Stimulated activated CD8-positive, alpha-beta memory T cell treated with anti-CD3 and anti-CD28 coated beads, Interleukin-15, amount 100 ng/mL, for 1 hour (primary cell): ENCODE measurements around the gene RHBDL2.
"Not testable (repeated sequence)": the region's sequence is repeated elsewhere in the genome, so short reads cannot be mapped to it uniquely, and the experiment has no call there.

ENCODE experiments used
- DNase-seq: peaks from one replicate; pipeline ENCODE4 v3.0.0-alpha.2; 2020; ENCODE audit warnings: low read depth

The RHBDL2 gene

DNA sequence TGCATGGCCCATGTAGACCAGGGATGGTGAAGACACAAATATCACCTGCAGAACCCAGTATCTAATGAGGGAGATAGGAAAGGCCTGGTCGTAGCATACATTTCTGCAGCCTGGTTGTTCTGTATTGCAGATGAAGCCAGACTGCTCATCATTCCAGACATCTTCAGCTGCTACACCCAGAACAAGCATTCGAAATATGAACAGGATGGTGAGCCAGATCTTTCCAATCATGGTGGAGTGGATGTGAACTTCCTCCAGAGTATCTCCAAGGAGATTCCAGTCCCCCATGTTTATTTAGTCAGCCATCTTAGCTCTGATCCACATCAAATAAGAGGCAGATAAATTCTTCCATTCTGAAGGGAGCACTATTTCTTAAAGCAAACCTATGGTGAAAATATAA is 65.8 kb downstream of the RHBDL2 start:
- DNase-seq: no peak

DNA sequence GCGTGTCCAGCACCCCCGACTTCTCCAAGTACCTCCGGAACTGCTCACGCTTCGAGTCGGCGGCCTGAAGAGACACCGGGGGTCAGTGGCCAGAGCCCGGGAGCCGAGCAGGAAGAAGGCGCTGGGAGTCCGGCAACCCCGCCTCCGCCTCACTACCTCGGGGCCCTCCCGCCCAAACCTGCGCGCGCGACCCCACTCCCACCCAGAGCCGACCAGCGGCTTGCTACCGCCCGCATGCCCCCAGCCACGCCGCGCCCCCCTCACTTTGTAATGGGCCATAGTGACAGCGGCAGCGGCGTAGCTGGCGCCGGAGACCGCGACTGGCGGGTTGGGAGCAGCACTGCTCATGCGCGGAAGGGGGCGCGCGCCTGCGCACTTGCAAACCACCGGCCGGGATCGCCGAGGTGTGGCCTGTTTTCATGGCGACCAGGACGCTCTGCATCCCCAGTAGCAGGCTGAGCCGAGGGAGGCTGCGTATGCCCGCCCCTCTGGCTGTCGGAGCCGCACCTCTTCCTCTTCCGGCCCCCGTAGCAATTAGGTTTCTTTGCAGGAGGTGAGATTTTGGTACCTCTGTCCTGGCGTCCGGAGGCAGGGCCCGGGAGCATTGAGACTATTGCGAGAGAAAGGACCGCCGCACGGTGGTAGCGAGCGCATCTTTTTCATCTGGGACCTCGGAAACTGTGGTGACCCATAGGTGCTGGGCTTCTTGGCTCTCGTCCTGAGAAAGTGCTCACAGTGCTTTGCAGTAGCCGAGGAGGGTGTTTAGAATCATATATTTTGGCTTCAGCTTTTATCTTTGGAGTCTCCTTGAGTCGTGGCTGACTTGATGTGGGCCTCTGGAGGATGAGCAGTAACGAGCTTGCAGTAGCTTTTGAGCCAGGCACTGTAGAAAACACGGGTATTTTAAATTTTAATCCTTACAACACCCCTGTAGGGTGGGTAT is 68.3 kb downstream of the RHBDL2 start, which contains the start of gene MYCBP:
MYCBP (minus strand) TSS at position 322 of the 943 bp plus-strand sequence; CDS start at position 279, 43 bp downstream.
- peak; percentile 89 for DNase-seq

DNA sequence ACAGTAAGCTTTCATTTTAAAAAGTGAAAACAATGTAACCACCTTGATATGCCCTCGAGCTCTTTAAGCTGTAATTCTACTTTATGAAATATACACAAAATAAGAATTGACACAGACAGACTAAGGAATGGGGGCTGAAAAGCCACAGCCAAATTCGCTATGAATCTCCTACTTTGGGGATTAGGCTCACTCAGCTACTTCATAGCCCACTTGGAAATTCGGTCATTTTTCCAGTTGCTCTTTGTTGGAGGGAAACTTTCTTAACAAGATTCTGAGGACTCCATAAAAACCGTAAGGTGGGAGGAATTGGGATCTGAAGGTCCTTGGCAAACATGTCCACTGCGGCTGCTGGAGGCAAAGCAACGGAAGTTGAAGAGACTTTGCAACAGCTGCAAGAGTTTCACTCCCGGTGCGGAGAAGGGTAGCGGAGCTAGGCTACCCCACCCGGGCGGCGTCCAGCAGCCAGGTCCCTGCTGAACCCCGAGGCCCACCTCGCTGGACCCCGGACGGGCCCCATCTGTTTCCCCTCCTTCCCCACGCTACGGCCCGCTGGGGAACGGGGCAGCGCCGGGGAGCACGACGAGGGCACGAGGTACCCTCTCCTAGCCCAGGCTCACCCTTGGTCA is 69.1 kb downstream of the RHBDL2 start:
- no peak for DNase-seq

DNA sequence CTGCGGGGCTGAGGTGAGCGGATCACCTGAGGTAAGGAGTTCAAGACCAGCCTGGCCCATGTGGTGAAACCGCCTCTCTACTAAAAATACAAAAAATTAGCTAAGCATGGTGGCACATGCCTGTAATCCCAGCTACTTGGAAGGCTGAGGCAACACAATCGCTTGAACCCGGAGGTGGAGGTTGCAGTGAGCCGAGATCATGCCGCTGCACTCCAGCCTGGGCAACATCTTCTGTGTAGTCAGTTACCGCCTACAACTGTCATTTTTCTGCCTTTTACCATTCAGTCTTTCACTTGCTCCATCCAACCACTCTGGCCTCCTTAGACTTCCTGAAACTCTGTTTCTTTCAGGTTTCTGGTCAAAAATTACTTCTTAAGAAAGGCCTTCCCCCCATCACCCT is 70.6 kb downstream of the RHBDL2 start:
- no peak for DNase-seq

DNA sequence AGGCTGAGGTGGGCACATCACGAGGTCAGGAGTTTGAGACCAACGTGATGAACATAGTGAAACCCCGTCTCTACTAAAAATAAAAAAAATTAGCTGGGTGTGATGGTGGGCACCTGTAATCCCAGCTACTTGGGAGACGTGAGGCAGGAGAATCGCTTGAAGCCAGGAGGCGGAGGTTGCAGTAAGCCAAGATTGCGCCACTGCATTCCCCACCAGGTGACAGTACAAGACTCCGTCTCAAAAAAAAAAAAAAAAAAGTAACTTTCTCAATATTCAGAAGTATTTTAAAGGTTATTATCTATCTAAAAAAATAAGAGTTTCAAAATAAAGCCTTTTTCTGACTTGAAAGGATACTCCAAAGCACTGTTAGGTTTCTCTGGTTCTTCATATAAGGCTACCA is 74.4 kb downstream of the RHBDL2 start:
- DNase-seq: no peak

DNA sequence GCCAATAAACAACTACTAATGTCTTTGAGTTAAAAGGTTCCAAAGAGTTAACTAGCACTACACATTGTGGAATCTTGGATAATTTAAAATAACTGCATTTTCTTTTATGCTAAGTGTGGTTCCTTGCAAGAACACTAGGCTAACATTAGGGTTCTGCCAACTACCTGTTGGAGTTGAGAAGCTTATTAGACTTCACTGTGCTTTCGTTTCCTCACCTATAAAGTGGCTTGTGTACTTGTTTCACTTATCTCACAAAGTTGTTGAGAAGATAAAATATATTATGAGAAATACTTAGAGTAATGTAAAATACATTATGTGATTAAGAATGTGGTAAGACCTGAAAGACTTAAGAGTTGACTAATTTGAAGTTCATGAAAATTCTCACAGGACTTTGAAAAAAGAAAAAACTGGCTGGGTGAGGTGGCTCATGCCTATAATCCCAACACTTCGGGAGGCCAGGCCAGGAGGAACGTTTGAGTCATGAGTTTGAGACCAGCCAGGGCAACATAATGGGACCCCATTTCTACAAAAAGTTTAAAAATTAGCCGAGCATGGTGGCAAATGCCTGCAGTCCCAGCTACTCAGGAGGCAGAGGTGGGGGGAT is 76.4 kb downstream of the RHBDL2 start:
- DNase-seq: no peak

DNA sequence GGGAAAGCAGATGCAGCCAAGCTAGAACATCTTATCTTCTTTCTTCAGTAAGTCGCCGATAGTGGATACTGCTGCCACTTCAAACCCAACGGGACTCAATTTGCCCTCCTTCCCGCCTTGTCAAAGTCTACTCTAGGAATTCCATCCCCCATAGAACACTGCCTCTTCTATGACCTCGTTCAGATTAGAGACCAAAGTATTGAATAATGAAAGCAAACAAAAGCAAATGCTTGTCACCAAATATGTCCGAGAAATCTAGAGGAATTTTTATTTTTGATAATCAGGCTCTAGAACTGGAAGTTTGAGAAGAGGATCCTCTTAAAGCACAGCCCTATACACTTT is 81.2 kb downstream of the RHBDL2 start:
- no peak for DNase-seq

DNA sequence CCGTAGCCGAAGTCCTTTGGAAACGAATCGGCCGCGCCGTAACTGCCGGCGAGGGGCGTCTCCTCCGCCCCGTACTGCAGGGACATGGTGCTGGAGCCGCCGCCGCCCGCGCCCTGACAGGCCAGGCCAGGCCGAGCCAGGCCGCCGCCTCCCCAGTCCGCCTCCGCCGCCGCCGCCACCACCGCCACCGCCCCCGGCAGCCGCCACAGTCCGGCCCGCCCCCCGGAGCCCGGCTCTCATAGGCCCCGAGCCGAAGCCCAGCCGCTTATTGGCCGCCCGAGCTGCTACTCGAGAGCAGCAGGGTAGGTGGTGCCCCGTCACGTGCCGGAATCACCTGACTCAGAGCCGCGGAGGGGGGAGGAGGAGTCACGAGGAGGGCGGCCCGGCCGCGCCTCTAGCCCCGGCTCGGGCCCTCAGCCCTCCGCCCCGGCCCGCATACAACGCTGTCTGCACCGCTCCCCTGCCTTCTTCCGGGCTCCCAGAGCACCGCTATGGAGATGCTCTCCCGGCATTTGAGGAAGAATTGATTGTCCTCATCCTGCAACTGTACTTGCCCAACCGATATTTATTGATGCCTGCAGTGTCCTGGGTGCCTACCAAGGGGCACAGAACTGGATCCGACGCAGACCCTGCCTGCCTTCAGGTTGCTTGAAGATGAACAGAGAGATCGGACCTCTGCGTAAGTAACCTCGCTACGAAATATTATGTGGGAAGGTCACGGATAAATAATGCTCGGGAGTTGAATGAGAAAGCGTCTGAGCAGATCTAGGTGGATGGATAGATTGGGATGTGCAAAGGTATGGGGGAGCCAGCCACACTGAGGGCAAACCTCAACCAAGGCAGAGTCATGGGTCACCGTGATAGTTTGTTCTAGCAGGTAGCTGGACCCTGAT is 81.8 kb downstream of the RHBDL2 start, which contains the start of gene RRAGC:
RRAGC (minus strand) TSS at position 212 of the 893 bp plus-strand sequence; CDS start at position 86, 126 bp downstream.
- peak; percentile 97 for DNase-seq

DNA sequence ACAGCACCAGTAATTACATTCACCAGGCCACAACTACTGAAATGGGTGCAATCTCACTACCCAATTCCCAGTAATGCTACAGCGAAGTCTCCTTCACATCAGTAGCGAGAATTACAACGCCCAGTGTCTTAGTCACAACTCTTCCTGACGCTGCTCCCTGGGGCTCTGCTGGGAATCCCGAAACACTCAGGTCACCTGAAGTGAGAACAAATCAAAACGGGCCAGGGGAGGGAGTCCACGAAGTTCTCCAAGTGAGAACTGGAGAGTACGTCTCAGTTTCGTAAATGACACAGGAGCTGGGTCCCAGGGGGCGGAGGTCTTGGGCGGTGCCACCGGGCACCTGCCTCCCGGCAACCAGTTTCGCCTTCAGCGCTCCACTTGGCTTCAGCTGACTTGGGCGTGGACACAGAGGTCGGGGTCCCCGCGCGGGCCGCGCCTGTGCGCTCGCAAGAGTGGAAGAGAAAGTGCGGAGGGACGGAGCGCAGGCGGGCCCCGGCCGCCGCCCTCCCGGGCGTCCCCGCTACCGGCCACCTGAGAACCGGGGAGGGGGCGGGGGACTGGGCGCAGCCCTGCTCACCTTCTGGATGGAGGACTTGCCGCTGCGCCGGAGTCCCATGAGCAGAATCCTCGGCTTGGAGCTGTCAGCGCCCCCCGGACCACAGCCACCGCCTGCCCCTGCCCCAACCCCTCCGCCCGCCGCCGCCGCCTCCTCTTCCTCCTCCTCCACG is 82.6 kb downstream of the RHBDL2 start:
- peak; percentile 11 for DNase-seq

DNA sequence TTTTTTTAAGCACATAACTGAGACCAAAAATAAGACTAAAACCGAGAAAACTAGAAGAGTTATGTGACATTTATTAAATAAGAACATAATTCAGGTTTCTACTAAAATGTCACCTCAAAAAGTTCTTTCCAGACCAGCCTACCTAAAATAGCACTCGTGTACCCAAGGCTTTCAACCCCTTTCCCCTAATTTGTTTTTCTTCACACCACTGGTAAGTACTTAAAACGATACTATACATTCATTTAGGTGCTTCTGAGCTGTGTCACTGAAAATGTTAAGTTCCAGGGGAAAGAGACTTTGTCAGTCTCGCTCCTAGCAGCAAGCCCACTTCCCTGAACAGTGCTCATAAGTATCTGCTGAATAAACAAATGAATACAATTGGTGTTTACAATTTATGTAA is 88.8 kb downstream of the RHBDL2 start:
- DNase-seq: no peak

DNA sequence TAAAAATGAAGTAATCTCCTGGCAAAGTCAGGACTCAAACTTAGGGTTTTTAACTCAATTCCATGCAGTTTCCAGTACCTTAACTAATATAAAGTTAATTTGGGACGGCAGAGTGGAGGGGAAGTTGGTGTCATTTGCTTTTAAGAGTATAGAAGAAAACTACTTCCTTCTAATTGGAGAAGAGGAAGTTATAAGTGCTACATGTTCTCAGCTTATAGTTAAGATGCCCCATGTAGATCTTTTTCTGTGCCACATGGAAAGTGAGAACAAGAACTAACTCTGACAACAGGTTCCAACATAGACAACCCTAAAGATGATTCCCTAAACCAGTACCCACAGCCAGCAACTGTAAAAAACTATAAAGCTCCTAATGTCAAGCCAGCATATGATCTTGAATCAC is 93.6 kb downstream of the RHBDL2 start:
- no peak for DNase-seq

DNA sequence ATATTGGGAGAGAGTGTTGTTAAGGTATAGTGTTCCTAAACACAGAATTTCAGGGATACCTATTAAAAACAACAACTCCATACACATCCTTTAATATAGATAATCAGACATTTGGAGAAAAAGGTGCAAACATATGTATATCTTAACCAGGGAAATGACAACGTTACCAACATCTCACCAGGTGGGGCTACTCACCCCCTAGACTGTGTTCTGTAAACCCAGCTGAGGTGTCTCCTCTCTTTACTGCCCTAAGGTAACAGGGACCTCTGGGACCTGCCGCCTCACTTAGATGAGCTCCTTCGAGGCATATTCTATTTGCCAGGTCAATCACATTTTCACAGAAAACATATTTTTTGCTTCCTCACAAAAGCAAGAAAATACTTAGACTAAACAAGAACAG is 95.4 kb downstream of the RHBDL2 start:
- no peak for DNase-seq

DNA sequence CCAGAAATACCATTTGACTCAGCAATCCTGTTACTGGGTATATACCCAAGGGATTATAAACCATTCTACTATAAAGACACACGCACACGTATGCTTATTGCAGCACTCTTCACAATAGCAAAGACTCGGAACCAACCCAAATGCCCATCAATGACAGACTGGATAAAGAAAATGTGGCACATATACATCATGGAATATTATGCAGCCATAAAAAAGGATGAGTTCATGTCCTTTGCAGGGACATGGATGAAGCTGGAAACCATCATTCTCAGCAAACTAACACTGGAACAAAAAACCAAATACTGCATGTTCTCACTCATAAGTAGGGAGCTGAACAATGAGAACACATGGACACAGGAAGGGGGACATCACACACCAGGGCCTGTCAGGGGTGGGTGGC is 96.5 kb downstream of the RHBDL2 start:
- DNase-seq: not testable (repeated sequence)

DNA sequence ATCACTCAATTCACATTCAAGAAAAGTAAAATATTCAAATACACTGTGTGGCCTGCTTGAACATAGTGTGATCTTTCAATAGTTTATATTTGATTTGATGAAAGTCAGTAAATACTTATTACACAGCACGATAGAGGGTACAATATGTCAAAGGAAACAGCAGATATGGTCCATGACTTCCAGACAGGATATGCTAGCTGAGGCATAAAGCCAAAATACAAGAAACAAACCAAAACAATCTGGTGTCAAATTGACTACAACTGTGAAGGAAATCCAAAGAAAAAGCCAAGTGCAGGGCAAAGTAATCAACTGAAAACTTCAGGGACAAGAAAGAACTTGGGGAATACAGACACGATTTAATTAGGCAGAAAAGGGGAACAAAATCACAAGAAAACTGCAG is 101.3 kb downstream of the RHBDL2 start:
- DNase-seq: no peak

DNA sequence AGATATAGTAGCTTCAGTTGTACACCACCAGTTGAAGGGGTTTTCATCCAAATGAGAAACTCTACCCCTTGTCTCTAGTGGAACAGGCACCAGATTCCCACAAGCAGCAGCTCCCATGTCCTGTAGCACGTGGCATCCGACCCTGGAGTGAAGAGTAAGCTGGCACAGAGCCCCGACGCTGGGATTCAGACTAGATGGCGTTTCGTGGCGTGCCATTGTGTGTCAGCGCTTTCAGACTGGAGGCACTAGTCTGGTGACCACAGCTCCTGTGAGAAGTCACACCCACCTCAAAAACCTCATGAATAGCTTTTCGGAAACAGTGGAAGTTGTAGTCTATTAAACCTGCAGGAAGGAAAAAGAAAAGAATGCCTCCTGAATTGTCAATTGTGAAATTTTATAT is 102.3 kb downstream of the RHBDL2 start:
- DNase-seq: no peak

DNA sequence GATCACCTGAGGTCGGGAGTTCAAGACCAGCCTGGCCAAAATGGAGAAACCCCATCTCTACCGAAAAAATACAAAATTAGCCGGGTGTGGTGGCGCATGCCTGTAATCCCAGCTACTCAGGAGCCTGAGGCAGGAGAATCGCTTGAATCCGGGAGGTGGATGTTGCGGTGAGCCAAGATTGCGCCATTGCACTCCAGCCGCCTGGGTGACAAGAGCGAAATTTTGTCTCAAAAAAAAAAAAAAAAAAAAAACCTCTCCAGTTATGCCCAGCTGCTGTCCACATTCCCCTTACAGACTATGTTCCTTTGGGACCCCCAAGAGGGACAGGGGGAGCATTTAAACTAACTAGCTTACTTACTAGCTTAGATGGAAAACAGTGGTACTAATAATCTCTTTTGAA is 105.3 kb downstream of the RHBDL2 start:
- DNase-seq: not testable (repeated sequence)
